ENCODE data around the gene TM9SF1.
A peak's percentile ranks its signal among the peaks of the same experiment; 100 is the strongest.
"Not testable (repeated sequence)": the region's sequence is repeated elsewhere in the genome, so short reads cannot be mapped to it uniquely, and the experiment has no call there.

TM9SF1 gene

DNA sequence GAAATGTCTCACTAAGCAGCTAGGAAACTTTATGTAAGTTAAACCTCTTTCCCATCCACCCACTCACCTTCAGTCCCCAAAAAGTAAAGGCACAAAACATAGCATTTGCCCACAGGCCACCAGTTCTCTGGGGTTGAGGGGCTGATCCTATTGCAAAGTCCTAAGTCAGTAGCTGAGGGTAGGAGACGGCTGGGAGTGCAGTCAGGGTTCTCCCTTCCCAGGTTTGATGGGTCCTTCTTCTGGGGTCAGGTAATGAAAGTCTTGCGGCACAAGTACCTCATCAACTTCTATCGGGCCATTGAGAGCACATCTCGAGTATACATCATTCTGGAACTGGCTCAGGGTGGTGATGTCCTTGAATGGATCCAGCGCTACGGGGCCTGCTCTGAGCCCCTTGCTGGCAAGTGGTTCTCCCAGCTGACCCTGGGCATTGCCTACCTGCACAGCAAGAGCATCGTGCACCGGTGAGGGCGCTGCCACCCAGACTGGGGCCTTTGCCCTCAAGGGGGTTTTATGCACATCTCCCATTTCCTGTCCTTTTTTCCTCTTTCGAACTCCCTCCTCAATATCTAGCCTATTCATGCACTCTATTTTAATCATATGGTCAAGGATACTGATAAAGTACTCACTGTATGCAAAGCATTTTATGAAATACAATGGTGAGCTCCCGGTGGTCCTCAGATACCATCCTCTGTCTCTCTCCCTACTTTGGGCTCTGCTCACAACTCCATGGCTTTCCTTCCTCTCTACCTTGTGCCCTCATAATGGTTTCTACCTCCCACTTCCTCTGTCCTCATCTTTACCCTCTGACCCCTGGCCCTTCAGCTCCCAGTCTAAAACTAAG lies 11.2 kb upstream of the TM9SF1 start:
- CTCF ChIA-PET = no interaction called here
- TF ChIP-seq, protein P1, sequence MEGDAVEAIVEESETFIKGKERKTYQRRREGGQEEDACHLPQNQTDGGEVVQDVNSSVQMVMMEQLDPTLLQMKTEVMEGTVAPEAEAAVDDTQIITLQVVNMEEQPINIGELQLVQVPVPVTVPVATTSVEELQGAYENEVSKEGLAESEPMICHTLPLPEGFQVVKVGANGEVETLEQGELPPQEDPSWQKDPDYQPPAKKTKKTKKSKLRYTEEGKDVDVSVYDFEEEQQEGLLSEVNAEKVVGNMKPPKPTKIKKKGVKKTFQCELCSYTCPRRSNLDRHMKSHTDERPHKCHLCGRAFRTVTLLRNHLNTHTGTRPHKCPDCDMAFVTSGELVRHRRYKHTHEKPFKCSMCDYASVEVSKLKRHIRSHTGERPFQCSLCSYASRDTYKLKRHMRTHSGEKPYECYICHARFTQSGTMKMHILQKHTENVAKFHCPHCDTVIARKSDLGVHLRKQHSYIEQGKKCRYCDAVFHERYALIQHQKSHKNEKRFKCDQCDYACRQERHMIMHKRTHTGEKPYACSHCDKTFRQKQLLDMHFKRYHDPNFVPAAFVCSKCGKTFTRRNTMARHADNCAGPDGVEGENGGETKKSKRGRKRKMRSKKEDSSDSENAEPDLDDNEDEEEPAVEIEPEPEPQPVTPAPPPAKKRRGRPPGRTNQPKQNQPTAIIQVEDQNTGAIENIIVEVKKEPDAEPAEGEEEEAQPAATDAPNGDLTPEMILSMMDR (conservative IDR thresholded peaks at IDR 0.05; ENCODE audit: low read depth) = no peak
- DNase-seq (ENCODE audit: low spot score) = no peak
- H3K27ac ChIP-seq = no peak overlapping the region
- POLR2A ChIA-PET (ENCODE audit: low non-redundant PET) = no interaction called here

DNA sequence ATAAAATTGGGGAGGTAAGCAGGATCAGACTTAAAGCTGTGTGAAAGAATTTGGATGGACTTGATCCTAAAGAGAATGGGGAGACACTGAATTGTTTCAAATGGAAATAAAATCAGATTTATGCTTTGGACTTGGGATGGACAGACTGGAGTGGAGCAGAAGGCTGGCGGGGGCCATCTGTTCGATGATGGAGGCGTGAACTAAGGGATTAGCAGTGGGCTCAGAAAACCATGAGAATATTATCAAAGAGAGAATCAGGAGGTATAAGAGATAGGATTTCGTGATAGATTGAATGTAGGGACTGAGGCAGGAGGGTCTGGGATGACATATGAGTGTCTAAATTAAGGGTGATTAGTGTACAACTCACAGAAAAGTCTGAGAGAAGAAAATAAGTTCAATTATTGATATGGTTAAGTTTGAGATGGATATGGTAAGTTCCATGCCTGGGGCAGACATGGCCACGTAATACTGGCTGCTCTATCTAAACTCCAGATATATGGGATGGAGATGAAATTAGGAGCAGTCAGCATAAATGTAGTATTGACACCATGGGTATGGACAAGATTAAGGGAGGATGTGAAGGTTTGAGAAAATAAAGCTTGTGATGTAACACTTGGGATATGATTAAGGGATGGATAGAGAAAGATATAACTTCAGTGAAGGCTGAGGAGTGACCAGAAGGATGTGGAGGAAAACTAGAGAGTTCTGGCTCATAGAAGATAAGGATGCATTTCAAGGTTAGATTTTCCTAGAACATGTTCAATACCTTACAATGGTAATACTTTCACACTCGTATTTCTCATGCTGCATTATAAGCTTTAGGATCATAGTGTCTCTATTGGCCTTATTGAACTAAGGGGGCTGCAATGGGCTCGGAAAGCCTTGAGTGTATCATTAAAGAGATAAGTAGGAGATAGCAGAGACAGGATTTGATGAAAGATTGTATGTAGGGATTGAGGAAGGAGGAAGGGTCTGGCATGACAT lies 9.2 kb upstream of the TM9SF1 start:
- no peak overlapping the region for H3K27ac ChIP-seq
- ChIA-PET POLR2A (ENCODE audit: low non-redundant PET) (no interaction called here), CTCF (interaction anchor here (0.6 kb wide), 1 partner anchor 71 kb away, joined by 5 read pairs; no protein-coding TSS in a partner anchor)
- TF ChIP-seq, protein P1 (conservative IDR thresholded peaks at IDR 0.05; ENCODE audit: low read depth) = no peak
- DNase-seq (ENCODE audit: low spot score) = no peak

DNA sequence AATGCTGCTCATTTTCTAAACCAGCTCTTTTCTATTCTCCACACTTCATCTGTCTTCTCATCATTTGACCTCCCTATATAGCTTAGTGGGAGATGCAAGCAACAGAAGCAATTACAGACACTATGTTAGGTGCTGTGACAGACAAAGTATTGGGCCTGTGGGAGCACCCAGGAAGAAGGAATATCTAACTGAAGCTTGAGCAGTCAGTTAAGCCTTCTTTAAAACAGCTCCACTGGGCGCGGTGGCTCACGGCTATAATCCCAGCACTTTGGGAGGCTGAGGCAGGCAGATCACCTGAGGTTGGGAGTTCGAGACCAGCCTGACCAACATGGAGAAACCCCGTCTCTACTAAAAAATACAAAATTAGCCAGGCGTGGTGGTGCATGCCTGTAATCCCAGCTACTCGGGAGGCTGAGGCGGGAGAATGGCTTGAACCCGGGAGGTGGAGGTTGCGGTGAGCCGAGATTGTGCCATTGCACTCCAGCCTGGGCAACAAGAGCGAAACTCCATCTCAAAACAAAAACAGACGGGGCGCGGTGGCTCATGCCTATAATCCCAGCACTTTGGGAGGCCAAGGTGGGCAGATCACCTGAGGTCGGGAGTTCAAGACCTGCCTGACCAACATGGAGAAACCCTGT lies 8.1 kb upstream of the TM9SF1 start:
- POLR2A ChIA-PET (ENCODE audit: low non-redundant PET); DNase-seq (ENCODE audit: low spot score); H3K27ac ChIP-seq: not testable (repeated sequence)
- CTCF ChIA-PET = interaction anchor here (0.6 kb wide), 1 partner anchor 69 kb away, joined by 5 read pairs; no protein-coding TSS in a partner anchor

DNA sequence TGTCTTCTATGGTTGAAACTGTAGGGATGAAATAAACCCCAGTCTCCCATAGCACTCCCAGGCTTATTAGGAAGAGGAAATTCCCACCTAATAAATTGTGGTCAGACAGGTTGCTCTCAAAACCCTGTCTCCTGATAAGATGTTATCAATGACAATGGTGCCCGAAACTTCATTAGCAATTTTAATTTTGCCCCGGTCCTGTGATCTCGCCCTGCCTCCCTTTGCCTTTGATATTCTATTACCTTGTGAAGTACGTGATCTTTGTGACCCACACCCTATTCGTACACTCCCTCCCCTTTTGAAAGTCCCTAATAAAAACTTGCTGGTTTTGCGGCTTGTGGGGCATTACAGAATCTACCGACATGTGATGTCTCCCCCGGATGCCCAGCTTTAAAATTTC lies 7.3 kb upstream of the TM9SF1 start:
- H3K27ac ChIP-seq; DNase-seq (ENCODE audit: low spot score); CTCF ChIA-PET; POLR2A ChIA-PET (ENCODE audit: low non-redundant PET): not testable (repeated sequence)

DNA sequence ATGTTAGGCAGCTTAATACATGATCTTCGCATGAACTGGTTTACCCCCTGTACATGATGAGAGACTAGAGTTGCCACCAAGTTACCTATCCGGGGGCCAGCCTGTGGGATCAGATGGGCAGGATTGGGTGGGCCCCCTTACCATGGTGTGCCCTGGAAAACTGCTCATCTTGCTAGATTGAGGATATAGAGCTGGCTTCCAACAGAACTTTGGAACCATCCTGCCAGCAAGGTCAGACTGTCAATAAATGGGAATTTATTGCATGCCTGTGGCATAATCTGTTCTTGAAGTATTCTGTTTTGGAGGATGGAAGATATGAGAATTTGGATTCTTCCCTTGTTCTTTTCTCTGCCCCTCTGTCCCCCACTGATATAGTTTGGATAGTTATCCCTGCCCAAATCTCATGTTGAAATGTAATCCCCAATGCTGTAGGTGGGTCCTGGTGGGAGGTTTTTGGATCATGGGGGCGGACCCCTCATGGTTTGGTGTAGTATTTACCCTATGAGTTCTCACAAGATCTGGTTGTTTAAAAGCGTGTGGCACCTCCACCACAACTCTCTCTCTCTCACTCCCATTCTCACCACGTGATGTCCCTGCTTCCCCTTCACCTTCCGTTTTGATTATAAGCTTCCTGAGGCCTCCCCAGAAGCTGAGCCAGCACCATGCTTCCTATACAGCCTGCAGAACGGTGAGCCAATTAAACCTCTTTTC lies 3.7 kb upstream of the TM9SF1 start:
- no peak for DNase-seq (ENCODE audit: low spot score)
- TF ChIP-seq, protein P1 (conservative IDR thresholded peaks at IDR 0.05; ENCODE audit: low read depth) = no peak
- ChIA-PET POLR2A (ENCODE audit: low non-redundant PET) (interaction anchor here (0.6 kb wide), 1 partner anchor 30 kb away, joined by 3 read pairs; no protein-coding TSS in a partner anchor), CTCF (interaction anchor here (0.6 kb wide), 1 partner anchor 109 kb away, joined by 3 read pairs; the partner anchor contains the start of gene CIDEB)
- no peak overlapping the region for H3K27ac ChIP-seq

DNA sequence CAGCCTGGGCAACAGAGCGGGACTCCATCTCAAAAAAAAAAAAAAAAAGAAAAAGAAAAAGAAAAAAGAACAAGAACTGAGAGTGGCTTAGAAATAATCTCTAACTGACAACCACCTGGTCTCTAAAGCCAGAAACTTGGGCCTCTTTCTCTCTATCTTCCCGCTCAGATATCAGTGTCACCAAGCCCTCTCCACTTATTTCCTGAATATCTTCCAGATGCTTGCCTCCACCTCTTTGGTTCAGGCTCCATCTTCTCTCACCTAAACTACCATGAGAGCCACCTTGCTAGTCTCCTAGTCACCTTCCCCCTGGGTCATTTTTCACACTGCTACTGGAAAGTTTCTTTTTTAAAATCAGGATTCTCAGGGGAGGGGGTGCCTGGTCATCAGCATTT lies 1.8 kb upstream of the TM9SF1 start:
- ChIA-PET POLR2A (ENCODE audit: low non-redundant PET) (no interaction called here), CTCF (interaction anchor here (0.7 kb wide), 1 partner anchor 91 kb away, joined by 3 read pairs; no protein-coding TSS in a partner anchor)
- TF ChIP-seq, protein P1 (conservative IDR thresholded peaks at IDR 0.05; ENCODE audit: low read depth) = no peak
- no peak for DNase-seq (ENCODE audit: low spot score)
- H3K27ac ChIP-seq = peak overlapping the region; percentile 92
